MM.1S (cell line): ENCODE measurements around the gene DARS2.
"Not testable (repeated sequence)": the region's sequence is repeated elsewhere in the genome, so short reads cannot be mapped to it uniquely, and the experiment has no call there.

Source experiments
- DNase-seq: peaks from one replicate; pipeline ENCODE4 v3.0.0-alpha.2; 2015
- H2AFZ ChIP-seq: fragments of 300-600 bp; sonication (generic); 2 replicates; pipeline ENCODE4 v1.6.0; 2016; ENCODE audit warnings: antibody characterized with exemption, low read length
- H3F3A ChIP-seq: fragments of 300-600 bp; sonication (generic); 2 replicates; pipeline ENCODE4 v1.6.1; 2016; ENCODE audit warnings: mild to moderate bottlenecking, antibody characterized with exemption, low read length, moderate library complexity, mixed read lengths; ENCODE audit not compliant: insufficient read depth
- H3K27ac ChIP-seq: fragments of 300-600 bp; sonication (generic); 2 replicates; pipeline ENCODE4 v1.5.1; 2016; ENCODE audit warnings: mild to moderate bottlenecking, low read length
- H3K27me3 ChIP-seq: fragments of 300-600 bp; sonication (generic); replicated peaks from 2 replicates; pipeline ENCODE4 v1.6.0; 2016; ENCODE audit warnings: low read length; ENCODE audit not compliant: insufficient read depth
- H3K36me3 ChIP-seq: fragments of 300-600 bp; sonication (generic); replicated peaks from 2 replicates; pipeline ENCODE4 v1.6.1; 2016; ENCODE audit warnings: mild to moderate bottlenecking, low read length, mixed read lengths; ENCODE audit not compliant: insufficient read depth
- H3K4me1 ChIP-seq: fragments of 300-600 bp; sonication (generic); 2 replicates; pipeline ENCODE4 v1.6.1; 2016; ENCODE audit warnings: low read length, mixed read lengths
- H3K4me2 ChIP-seq: fragments of 300-600 bp; sonication (generic); 2 replicates; pipeline ENCODE4 v1.6.0; 2016; ENCODE audit warnings: low read depth, low read length
- H3K4me3 ChIP-seq: fragments of 300-600 bp; sonication (generic); 2 replicates; pipeline ENCODE4 v1.5.1; 2016; ENCODE audit warnings: low read length, mixed read lengths
- H3K79me2 ChIP-seq: fragments of 300-600 bp; sonication (generic); 2 replicates; pipeline ENCODE4 v1.6.1; 2016; ENCODE audit warnings: mixed run types, low read length, mixed read lengths
- H3K9ac ChIP-seq: fragments of 300-600 bp; sonication (generic); 2 replicates; pipeline ENCODE4 v1.6.1; 2016; ENCODE audit warnings: low read length, mixed read lengths
- H3K9me2 ChIP-seq: fragments of 300-600 bp; sonication (generic); replicated peaks from 2 replicates; pipeline ENCODE4 v1.6.1; 2016; ENCODE audit warnings: mild to moderate bottlenecking, low read length, mixed read lengths; ENCODE audit not compliant: insufficient read depth
- H3K9me3 ChIP-seq: fragments of 300-600 bp; sonication (generic); replicated peaks from 2 replicates; pipeline ENCODE4 v1.6.1; 2016; ENCODE audit warnings: mild to moderate bottlenecking, low read length, mixed read lengths; ENCODE audit not compliant: insufficient read depth
- H4K20me1 ChIP-seq: fragments of 300-600 bp; sonication (generic); 2 replicates; pipeline ENCODE4 v1.6.1; 2016; ENCODE audit warnings: mild to moderate bottlenecking, low read length, moderate library complexity, mixed read lengths; ENCODE audit not compliant: insufficient read depth
- EZH2 ChIP-seq: fragments of 300-600 bp; sonication (generic); optimal IDR thresholded peaks from 2 replicates; pipeline ENCODE3; 2017; ENCODE audit warnings: low read depth, mild to moderate bottlenecking, antibody characterized with exemption, low read length, mixed read lengths
- EZH2phosphoT487 ChIP-seq: fragments of 300-600 bp; sonication (generic); IDR thresholded peaks from 2 replicates; pipeline ENCODE4 v1.6.1; 2018; ENCODE audit warnings: antibody characterized with exemption, low read length
- TF ChIP-seq, protein P1 (sequence below): fragments of 300-600 bp; sonication (generic); IDR thresholded peaks from 2 replicates; pipeline ENCODE4 v1.5.1; 2016; ENCODE audit warnings: antibody characterized with exemption, low read length, mixed read lengths

DARS2 gene

DNA sequence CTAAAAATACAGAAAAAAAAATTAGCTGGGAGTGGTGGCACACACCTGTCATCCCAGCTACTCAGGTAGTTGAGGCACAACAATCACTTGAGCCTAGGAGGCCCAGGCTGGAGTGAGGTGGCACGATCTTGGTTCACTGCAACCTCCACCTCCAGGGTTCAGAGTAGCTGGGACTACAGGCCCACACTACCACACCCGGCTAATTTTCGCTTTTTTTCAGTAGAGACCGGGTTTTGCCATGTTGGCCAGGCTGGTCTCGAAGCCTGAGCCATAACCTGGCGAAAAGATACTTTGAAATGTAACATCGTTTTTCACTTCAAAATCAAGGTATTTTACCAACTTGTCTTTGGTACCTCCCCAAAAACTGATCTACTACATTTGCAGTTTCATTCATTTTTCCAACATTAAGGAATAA is 37.3 kb downstream of the DARS2 start:
- TF ChIP-seq, protein P1, sequence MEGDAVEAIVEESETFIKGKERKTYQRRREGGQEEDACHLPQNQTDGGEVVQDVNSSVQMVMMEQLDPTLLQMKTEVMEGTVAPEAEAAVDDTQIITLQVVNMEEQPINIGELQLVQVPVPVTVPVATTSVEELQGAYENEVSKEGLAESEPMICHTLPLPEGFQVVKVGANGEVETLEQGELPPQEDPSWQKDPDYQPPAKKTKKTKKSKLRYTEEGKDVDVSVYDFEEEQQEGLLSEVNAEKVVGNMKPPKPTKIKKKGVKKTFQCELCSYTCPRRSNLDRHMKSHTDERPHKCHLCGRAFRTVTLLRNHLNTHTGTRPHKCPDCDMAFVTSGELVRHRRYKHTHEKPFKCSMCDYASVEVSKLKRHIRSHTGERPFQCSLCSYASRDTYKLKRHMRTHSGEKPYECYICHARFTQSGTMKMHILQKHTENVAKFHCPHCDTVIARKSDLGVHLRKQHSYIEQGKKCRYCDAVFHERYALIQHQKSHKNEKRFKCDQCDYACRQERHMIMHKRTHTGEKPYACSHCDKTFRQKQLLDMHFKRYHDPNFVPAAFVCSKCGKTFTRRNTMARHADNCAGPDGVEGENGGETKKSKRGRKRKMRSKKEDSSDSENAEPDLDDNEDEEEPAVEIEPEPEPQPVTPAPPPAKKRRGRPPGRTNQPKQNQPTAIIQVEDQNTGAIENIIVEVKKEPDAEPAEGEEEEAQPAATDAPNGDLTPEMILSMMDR: no peak
- TF ChIP-seq EZH2 (no peak), EZH2phosphoT487 (no peak)
- peaks cover 35% of the 10 kb centered on the region for H3K4me1 ChIP-seq
- no peaks in the 10 kb centered on the region for H3K27me3 ChIP-seq
- no peak overlapping the region for H3K4me3 ChIP-seq
- H3K9me2 ChIP-seq: no peaks in the 10 kb centered on the region
- peaks cover 67% of the 10 kb centered on the region for H3F3A ChIP-seq
- H3K79me2 ChIP-seq: peaks cover 27% of the 10 kb centered on the region
- H2AFZ ChIP-seq: no peak overlapping the region
- no peak overlapping the region; the same call in 1 of the 2 replicates for H3K27ac ChIP-seq
- no peak overlapping the region for H3K4me2 ChIP-seq
- no peak overlapping the region for H3K9ac ChIP-seq
- peaks cover 27% of the 10 kb centered on the region for H3K36me3 ChIP-seq
- H3K9me3 ChIP-seq: no peaks in the 10 kb centered on the region
- DNase-seq: no peak
- H4K20me1 ChIP-seq: peaks cover 42% of the 10 kb centered on the region

GRCh38 chr1:173862146-173862768 is 37.8 kb downstream of the DARS2 start:
- peaks cover 72% of the 10 kb centered on the region for H3F3A ChIP-seq
- not testable (repeated sequence) for H3K27me3 ChIP-seq

GRCh38 chr1:173862769-173863223 is 38.3 kb downstream of the DARS2 start:
- Histone ChIP-seq H3K9me3 (no peaks in the 10 kb centered on the region), H3K9ac (no peak overlapping the region), H3K27ac (peak overlapping the region; percentile 26; the same call in 1 of the 2 replicates), H3K4me2 (no peak overlapping the region), H3F3A (peaks cover 77% of the 10 kb centered on the region), H4K20me1 (peaks cover 44% of the 10 kb centered on the region), H3K4me1 (peaks cover 35% of the 10 kb centered on the region), H2AFZ (no peak overlapping the region), H3K4me3 (no peak overlapping the region), H3K79me2 (peaks cover 37% of the 10 kb centered on the region), H3K9me2 (no peaks in the 10 kb centered on the region), H3K36me3 (peaks cover 31% of the 10 kb centered on the region), H3K27me3 (no peaks in the 10 kb centered on the region)
- DNase-seq: peak; percentile 49
- no peak for TF ChIP-seq EZH2
- TF ChIP-seq EZH2phosphoT487: no peak
- TF ChIP-seq, protein P1: no peak

More at GRCh38 chr1:173862146-173862768, 37.8 kb downstream of the DARS2 start:
- H3K4me3 ChIP-seq, DNase-seq, H3K9ac ChIP-seq, H2AFZ ChIP-seq, H3K9me2 ChIP-seq, H3K4me2 ChIP-seq, H3K9me3 ChIP-seq: not testable (repeated sequence)
- H3K27ac ChIP-seq: peak overlapping the region; percentile 26; the same call in 1 of the 2 replicates
- peaks cover 31% of the 10 kb centered on the region for H3K36me3 ChIP-seq
- peaks cover 44% of the 10 kb centered on the region for H4K20me1 ChIP-seq
- H3K4me1 ChIP-seq: peaks cover 35% of the 10 kb centered on the region
- peaks cover 32% of the 10 kb centered on the region for H3K79me2 ChIP-seq
